ENCODE data around the gene SPRYD3. TPM values are rescaled to one million over a fixed set of nuclear protein-coding genes. Genes with fewer than 3 reads are reported as not detected.

Gene SPRYD3
- total RNA-seq, 1 donor from 2014 or later: 5.4 TPM

GRCh38 chr12:53047221-53048032, 31.8 kb downstream of the SPRYD3 start:
- H3K4me1 Mint-ChIP-seq: peaks cover 52% of the 10 kb centered on the region
- H3K9ac ChIP-seq: no peak overlapping the region
- peaks cover 4% of the 10 kb centered on the region for H3K36me3 Mint-ChIP-seq
- no peak overlapping the region for H3K27ac ChIP-seq
- DNase-seq (ENCODE audit: low spot score): peak; percentile 90
- peaks cover 18% of the 10 kb centered on the region for H3K27me3 ChIP-seq
- H3F3A ChIP-seq (ENCODE audit: low read depth): peaks cover 55% of the 10 kb centered on the region
- H3K36me3 ChIP-seq: no peaks in the 10 kb centered on the region
- peaks cover 20% of the 10 kb centered on the region for H3K27me3 Mint-ChIP-seq (ENCODE audit: insufficient read depth, low read depth)
- H3K4me2 ChIP-seq: peak overlapping the region; percentile 100
- H3K4me3 ChIP-seq: peak overlapping the region; percentile 87
- no peak overlapping the region for H3K27ac Mint-ChIP-seq
- no peaks in the 10 kb centered on the region for H3K79me2 ChIP-seq (ENCODE audit: low read depth)
- peak overlapping the region; percentile 91 for H2AFZ ChIP-seq (replicated peaks)
- peaks cover 30% of the 10 kb centered on the region for H4K20me1 ChIP-seq (ENCODE audit: low read depth)
- no peaks in the 10 kb centered on the region for H3K9me3 Mint-ChIP-seq
- peaks cover 55% of the 10 kb centered on the region for H3K4me1 ChIP-seq
- H3K9me3 ChIP-seq (ENCODE audit: low read depth): no peaks in the 10 kb centered on the region
- TF ChIP-seq CTCF (IDR thresholded peaks at IDR 0.05) (peak; percentile 15), EZH2 (IDR thresholded peaks at IDR 0.05) (no peak), EZH2phosphoT487 (IDR thresholded peaks at IDR 0.05) (no peak)
- peak overlapping the region; percentile 72 for H3K4me3 Mint-ChIP-seq

- TF ChIP-seq CTCF (IDR thresholded peaks at IDR 0.05): no peak
- TF ChIP-seq EZH2phosphoT487 (IDR thresholded peaks at IDR 0.05): no peak
- TF ChIP-seq EZH2 (IDR thresholded peaks at IDR 0.05): no peak
- H4K20me1 ChIP-seq (ENCODE audit: low read depth): peaks cover 34% of the 10 kb centered on the region
- peak overlapping the region; percentile 83 for H2AFZ ChIP-seq (replicated peaks)
- DNase-seq (ENCODE audit: low spot score): peak; percentile 72
- peaks cover 18% of the 10 kb centered on the region for H3K27me3 ChIP-seq
- no peaks in the 10 kb centered on the region for H3K36me3 ChIP-seq
- Mint-ChIP-seq H3K4me1 (peaks cover 53% of the 10 kb centered on the region), H3K27me3 (ENCODE audit: insufficient read depth, low read depth) (peaks cover 17% of the 10 kb centered on the region), H3K4me3 (peak overlapping the region; percentile 96), H3K27ac (peak overlapping the region; percentile 94), H3K9me3 (no peaks in the 10 kb centered on the region), H3K36me3 (peaks cover 9% of the 10 kb centered on the region)
- H3K27ac ChIP-seq: no peak overlapping the region
- H3K4me3 ChIP-seq: peak overlapping the region; percentile 87
- no peaks in the 10 kb centered on the region for H3K9me3 ChIP-seq (ENCODE audit: low read depth)
- peaks cover 62% of the 10 kb centered on the region for H3F3A ChIP-seq (ENCODE audit: low read depth)
- H3K4me1 ChIP-seq: peaks cover 56% of the 10 kb centered on the region
- H3K9ac ChIP-seq: peak overlapping the region; percentile 44
- H3K4me2 ChIP-seq: peak overlapping the region; percentile 100
- H3K79me2 ChIP-seq (ENCODE audit: low read depth): no peaks in the 10 kb centered on the region
These were observed 32.5 kb downstream of the SPRYD3 start for GRCh38 chr12:53046655-53047220.

- no peak overlapping the region for H3K9ac ChIP-seq
- no peaks in the 10 kb centered on the region for H3K9me3 ChIP-seq (ENCODE audit: low read depth)
- Mint-ChIP-seq H3K27ac (peak overlapping the region; percentile 29), H3K4me3 (peak overlapping the region; percentile 96), H3K9me3 (no peaks in the 10 kb centered on the region), H3K27me3 (ENCODE audit: insufficient read depth, low read depth) (peaks cover 17% of the 10 kb centered on the region), H3K36me3 (peaks cover 9% of the 10 kb centered on the region), H3K4me1 (peaks cover 45% of the 10 kb centered on the region)
- H3K4me2 ChIP-seq: peak overlapping the region; percentile 100
- H2AFZ ChIP-seq (replicated peaks): no peak overlapping the region
- H3K27me3 ChIP-seq: peaks cover 18% of the 10 kb centered on the region
- H3K79me2 ChIP-seq (ENCODE audit: low read depth): no peaks in the 10 kb centered on the region
- peaks cover 65% of the 10 kb centered on the region for H3F3A ChIP-seq (ENCODE audit: low read depth)
- H3K4me1 ChIP-seq: peaks cover 47% of the 10 kb centered on the region
- H3K36me3 ChIP-seq: no peaks in the 10 kb centered on the region
- no peak overlapping the region for H3K27ac ChIP-seq
- TF ChIP-seq EZH2 (IDR thresholded peaks at IDR 0.05): no peak
- TF ChIP-seq CTCF (IDR thresholded peaks at IDR 0.05): no peak
- TF ChIP-seq EZH2phosphoT487 (IDR thresholded peaks at IDR 0.05): no peak
- H4K20me1 ChIP-seq (ENCODE audit: low read depth): peaks cover 34% of the 10 kb centered on the region
- no peak overlapping the region for H3K4me3 ChIP-seq
- no peak for DNase-seq (ENCODE audit: low spot score)
These were observed 33.5 kb downstream of the SPRYD3 start for GRCh38 chr12:53045696-53046045.
